CD4-positive, alpha-beta T cell treated with Interleukin-2 at 100 ng/mL for 4 hours (primary cell): Measurements from ENCODE around the gene SSC5D.

Source experiments
- DNase-seq: peaks from one replicate; pipeline ENCODE4 v3.0.0-alpha.2; 2020; ENCODE audit warnings: low spot score

The SSC5D gene

GRCh38 chr19:55536951-55537740 lies 48.9 kb downstream of the SSC5D start, which contains the start of gene SBK2:
Gene SBK2 (minus strand): TSS chr19:55537133. CDS start chr19:55536294, 839 bp downstream.
- no peak for DNase-seq

GRCh38 chr19:55537741-55538111 lies 49.5 kb downstream of the SSC5D start:
- DNase-seq: no peak

- DNase-seq: no peak
These were observed 49.9 kb downstream of the SSC5D start for GRCh38 chr19:55538132-55538531.

GRCh38 chr19:55539090-55539984 lies 51.1 kb downstream of the SSC5D start:
- no peak for DNase-seq

- DNase-seq: no peak
These were observed 52.4 kb downstream of the SSC5D start for GRCh38 chr19:55540619-55541018.

- DNase-seq: no peak
These were observed 52.9 kb downstream of the SSC5D start for GRCh38 chr19:55541091-55541490.

- no peak for DNase-seq
These were observed 54.1 kb downstream of the SSC5D start for GRCh38 chr19:55542292-55542855.

GRCh38 chr19:55543567-55543966 lies 55.3 kb downstream of the SSC5D start:
- no peak for DNase-seq

GRCh38 chr19:55544014-55544413 lies 55.8 kb downstream of the SSC5D start:
- DNase-seq: no peak

GRCh38 chr19:55544776-55545439 lies 56.7 kb downstream of the SSC5D start:
- DNase-seq: no peak

- DNase-seq: no peak
These were observed 57.2 kb downstream of the SSC5D start, which contains the start of gene SBK3 for GRCh38 chr19:55545443-55545842. Gene SBK3 (minus strand): TSS chr19:55545543. CDS start chr19:55545543, 0 bp downstream.

- DNase-seq: no peak
These were observed 57.8 kb downstream of the SSC5D start for GRCh38 chr19:55546011-55546410.

GRCh38 chr19:55546822-55547614 lies 58.8 kb downstream of the SSC5D start:
- no peak for DNase-seq

- no peak for DNase-seq
These were observed 61.5 kb downstream of the SSC5D start for GRCh38 chr19:55549500-55550320.

- DNase-seq: no peak
These were observed 62.0 kb downstream of the SSC5D start for GRCh38 chr19:55550321-55550650.

GRCh38 chr19:55552206-55552605 lies 64.0 kb downstream of the SSC5D start:
- no peak for DNase-seq

- no peak for DNase-seq
These were observed 64.4 kb downstream of the SSC5D start for GRCh38 chr19:55552620-55553019.

- no peak for DNase-seq
These were observed 65.3 kb downstream of the SSC5D start for GRCh38 chr19:55553217-55554182.

GRCh38 chr19:55554302-55554701 lies 66.1 kb downstream of the SSC5D start:
- DNase-seq: no peak
